LNCAP (cell line): ENCODE results near the gene WNT5A.

Source experiments
- TF ChIP-seq, protein P1 (sequence below): fragments of 450-650 bp; IDR thresholded peaks from 2 replicates; pipeline ENCODE4 v1.5.1; 2017; ENCODE audit warnings: mild to moderate bottlenecking

WNT5A gene

DNA sequence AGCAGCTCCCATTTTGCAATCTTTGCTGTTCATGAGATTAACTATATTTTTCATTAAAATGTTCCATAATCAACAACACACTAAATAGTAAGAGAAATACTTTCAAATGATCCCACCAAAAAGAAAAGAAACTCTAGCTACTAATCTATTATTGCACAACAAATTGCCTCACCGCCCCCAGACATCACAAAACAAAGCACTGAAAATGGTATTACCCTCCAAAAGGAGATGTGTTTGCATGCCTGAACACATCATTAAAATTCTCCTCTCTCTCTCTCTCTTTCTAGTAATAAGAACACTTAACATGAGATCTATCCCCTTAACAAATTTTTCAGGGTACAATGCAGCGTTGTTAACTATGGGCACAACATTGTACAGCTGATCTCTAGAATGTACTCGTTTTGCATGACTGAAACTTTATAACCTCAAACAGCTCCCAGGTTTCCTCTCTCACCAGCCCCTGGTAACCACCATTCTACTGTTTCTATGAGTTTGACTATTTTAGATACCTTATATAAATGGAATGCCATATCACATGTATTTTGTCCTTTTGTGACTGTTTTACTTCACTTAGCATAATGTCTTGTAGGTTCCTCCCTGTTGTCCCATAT lies 33.1 kb downstream of the WNT5A start:
- TF ChIP-seq, protein P1, sequence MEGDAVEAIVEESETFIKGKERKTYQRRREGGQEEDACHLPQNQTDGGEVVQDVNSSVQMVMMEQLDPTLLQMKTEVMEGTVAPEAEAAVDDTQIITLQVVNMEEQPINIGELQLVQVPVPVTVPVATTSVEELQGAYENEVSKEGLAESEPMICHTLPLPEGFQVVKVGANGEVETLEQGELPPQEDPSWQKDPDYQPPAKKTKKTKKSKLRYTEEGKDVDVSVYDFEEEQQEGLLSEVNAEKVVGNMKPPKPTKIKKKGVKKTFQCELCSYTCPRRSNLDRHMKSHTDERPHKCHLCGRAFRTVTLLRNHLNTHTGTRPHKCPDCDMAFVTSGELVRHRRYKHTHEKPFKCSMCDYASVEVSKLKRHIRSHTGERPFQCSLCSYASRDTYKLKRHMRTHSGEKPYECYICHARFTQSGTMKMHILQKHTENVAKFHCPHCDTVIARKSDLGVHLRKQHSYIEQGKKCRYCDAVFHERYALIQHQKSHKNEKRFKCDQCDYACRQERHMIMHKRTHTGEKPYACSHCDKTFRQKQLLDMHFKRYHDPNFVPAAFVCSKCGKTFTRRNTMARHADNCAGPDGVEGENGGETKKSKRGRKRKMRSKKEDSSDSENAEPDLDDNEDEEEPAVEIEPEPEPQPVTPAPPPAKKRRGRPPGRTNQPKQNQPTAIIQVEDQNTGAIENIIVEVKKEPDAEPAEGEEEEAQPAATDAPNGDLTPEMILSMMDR: no peak

DNA sequence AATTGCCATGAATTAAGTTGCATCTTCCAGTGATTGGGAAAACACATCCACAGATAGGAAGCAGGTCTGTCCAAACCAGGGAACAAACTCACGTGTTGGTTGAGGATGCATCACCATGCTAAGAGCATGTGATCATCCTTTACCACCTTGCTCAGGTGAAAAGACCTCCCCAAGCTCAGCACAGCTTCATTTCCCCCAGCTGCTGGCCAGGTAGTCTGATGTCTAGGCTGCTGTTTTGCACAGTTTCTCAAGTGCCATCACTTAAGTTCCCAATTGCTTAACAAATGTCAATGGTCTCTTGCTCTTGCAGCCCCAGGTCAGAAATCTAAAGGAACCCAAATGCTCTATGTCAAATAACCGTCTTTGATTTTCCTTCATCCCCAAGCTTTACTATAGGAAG lies 34.2 kb downstream of the WNT5A start:
- TF ChIP-seq, protein P1: no peak

DNA sequence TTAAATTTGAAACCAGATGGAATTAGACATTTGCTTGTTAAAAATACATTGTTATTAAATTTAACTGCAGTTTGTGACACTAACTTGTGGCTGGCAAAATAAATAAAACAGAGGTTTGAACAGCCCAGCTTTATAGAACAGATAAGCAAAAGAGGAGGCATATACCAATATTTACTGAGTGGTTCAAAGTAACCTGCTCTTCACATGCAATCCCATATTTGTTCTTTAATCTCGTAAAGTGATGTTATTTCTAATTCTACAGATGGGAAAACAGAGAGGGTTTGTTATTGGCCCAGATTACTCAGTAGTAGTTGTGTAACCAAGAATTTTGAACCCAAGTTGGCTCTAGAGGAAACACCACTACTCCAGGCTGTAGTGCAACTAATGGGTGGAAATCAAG lies 37.6 kb downstream of the WNT5A start:
- TF ChIP-seq, protein P1: no peak

DNA sequence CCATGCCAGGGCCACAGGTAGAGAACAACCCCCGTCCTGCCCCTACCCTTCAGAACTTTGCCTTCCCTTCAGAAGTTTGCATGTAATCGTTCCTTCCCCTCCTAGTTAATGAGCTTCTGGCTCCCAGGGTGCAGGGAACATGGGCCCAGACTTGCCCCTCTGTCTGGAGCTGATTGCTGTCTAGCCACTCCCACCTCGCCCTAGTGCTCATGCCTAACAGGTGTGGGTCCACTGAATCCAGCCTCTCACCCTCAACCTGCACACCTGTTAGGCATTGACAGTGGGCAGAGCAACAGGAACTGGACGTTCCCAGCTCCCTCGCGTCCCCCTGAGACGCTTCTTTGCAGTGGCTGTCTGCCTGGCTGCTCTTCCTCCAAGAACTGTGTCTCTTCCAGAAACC lies 40.3 kb downstream of the WNT5A start:
- TF ChIP-seq, protein P1: no peak

DNA sequence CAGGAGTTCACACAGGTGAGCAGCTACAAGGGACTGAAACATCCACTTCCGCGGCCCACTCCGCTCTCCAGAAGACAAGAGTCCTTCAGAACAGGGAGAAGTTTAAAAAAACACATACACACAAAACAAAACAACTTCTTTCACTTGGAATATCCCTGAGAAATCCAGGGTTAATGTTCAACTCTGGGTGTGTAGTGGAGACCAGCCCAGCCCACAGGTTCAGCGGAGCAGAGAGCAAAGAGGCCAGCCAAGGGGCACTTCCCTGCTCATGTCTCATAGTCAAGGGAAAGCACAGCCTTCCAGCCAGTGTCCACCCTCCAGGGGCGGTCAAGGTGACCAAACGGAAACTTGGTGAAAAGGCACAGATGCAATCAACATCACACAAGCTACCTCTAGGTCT lies 41.6 kb downstream of the WNT5A start:
- TF ChIP-seq, protein P1: no peak

DNA sequence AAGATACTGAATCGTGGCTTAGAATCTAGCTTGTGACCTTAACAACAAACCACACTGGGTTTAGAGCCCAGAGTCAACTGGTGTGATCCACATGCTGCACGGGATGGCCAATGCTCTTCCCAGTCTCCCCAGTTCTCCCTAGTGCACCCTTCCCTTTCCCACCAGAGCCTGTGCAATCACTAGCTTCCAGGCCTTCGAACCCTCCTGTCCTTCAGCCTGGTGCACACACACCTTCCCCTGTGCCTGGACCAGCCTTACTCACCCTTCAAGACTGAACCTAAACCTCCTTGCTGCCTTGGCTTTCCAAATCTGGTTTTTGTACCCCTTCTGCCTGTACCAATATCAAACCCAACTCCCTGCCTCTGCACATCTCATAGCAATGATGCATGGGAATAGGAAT lies 43.8 kb downstream of the WNT5A start:
- TF ChIP-seq, protein P1: no peak

DNA sequence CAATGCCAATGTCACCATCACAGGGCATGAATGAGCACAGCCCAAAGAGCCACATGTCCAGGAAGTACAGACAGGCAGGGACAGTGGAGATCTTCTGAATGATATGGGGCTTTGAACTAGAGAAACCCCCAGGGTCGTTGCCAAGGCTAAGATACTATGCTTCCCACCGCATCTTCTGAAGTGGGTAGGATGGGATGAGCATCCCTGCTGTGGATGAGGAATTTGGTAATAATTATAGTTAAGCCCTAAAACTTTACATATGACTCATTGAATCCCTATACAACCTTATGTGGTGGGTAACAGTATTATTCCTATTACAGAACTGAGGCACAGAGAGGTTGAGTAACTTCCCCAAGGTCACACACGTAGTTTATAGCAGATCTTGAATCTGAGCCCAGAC lies 44.2 kb downstream of the WNT5A start:
- TF ChIP-seq, protein P1: no peak

DNA sequence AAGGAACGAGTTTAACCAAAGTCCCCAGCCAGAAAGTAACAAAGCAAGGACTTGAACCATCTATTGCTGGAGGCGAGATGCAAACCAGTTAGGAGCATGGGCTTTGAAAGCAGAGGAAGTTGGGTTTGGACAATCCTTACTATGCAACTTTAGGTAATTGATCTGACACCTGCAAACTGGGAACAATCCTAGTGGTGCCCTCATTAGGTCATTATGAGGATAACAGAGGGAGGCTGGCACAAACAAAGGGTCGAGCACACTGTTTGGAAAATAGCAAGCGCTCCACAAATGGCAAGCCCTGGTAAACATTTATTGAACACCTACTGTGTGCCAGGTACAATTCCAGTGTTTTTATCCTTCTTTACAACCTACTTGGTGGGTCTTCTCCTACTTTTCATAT lies 45.6 kb downstream of the WNT5A start:
- TF ChIP-seq, protein P1: no peak
